GM23338 (cell line): ENCODE measurements around the gene AFF1.
"Not testable (repeated sequence)": the region's sequence is repeated elsewhere in the genome, so short reads cannot be mapped to it uniquely, and the experiment has no call there.

Source experiments
- EZH2 ChIP-seq: fragments of 200-600 bp; sonication (generic); IDR thresholded peaks from one replicate; pipeline ENCODE4 v1.8.0; 2017; ENCODE audit warnings: antibody characterized with exemption, mild to moderate bottlenecking, low read depth; ENCODE audit not compliant: unreplicated experiment
- POLR2AphosphoS5 ChIP-seq: IDR thresholded peaks from 2 replicates; pipeline ENCODE4 v1.6.1; 2016; ENCODE audit warnings: antibody characterized with exemption, low read depth
- TF ChIP-seq, protein P1 (sequence below), 2 experiments: fragments of 200-600 bp in 1 of 2; sonication (generic) in 1 of 2; conservative IDR thresholded peaks; 2 replicates each; pipeline versions ENCODE4 v1.5.1 to v1.6.1; 2016 to 2017; ENCODE audit warnings: antibody characterized with exemption in 2 of 2, low read depth in 2 of 2, mild to moderate bottlenecking in 2 of 2, moderate library complexity in 1 of 2
- TF ChIP-seq, protein P2 (sequence below): fragments of 250-450 bp; sonication (Bioruptor Pico); IDR thresholded peaks from 2 replicates; pipeline ENCODE4 v1.5.0; 2020; ENCODE audit warnings: mild to moderate bottlenecking, moderate library complexity

DNA sequence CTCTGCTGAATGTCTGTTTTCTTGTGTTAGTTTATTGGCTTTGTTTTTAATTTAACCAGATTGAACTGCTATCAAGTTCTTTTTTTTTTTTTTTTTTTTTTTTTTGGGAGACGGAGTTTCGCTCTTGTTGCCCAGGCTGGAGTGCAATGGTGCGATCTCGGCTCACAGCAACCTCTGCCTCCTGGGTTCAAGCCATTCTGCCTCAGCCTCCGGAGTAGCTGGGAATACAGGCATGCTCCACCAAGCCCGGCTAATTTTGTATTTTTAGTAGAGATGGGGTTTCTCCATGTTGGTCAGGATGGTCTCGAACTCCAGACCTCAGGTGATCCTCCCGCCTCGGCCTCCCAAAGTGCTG is 78.1 kb downstream of the AFF1 start:
- TF ChIP-seq EZH2, POLR2AphosphoS5: not testable (repeated sequence)
- TF ChIP-seq, protein P1, sequence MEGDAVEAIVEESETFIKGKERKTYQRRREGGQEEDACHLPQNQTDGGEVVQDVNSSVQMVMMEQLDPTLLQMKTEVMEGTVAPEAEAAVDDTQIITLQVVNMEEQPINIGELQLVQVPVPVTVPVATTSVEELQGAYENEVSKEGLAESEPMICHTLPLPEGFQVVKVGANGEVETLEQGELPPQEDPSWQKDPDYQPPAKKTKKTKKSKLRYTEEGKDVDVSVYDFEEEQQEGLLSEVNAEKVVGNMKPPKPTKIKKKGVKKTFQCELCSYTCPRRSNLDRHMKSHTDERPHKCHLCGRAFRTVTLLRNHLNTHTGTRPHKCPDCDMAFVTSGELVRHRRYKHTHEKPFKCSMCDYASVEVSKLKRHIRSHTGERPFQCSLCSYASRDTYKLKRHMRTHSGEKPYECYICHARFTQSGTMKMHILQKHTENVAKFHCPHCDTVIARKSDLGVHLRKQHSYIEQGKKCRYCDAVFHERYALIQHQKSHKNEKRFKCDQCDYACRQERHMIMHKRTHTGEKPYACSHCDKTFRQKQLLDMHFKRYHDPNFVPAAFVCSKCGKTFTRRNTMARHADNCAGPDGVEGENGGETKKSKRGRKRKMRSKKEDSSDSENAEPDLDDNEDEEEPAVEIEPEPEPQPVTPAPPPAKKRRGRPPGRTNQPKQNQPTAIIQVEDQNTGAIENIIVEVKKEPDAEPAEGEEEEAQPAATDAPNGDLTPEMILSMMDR (conservative IDR thresholded peaks at IDR 0.05; ENCODE audit: low read depth in 2 of 2): not testable (repeated sequence)
- TF ChIP-seq, protein P2, sequence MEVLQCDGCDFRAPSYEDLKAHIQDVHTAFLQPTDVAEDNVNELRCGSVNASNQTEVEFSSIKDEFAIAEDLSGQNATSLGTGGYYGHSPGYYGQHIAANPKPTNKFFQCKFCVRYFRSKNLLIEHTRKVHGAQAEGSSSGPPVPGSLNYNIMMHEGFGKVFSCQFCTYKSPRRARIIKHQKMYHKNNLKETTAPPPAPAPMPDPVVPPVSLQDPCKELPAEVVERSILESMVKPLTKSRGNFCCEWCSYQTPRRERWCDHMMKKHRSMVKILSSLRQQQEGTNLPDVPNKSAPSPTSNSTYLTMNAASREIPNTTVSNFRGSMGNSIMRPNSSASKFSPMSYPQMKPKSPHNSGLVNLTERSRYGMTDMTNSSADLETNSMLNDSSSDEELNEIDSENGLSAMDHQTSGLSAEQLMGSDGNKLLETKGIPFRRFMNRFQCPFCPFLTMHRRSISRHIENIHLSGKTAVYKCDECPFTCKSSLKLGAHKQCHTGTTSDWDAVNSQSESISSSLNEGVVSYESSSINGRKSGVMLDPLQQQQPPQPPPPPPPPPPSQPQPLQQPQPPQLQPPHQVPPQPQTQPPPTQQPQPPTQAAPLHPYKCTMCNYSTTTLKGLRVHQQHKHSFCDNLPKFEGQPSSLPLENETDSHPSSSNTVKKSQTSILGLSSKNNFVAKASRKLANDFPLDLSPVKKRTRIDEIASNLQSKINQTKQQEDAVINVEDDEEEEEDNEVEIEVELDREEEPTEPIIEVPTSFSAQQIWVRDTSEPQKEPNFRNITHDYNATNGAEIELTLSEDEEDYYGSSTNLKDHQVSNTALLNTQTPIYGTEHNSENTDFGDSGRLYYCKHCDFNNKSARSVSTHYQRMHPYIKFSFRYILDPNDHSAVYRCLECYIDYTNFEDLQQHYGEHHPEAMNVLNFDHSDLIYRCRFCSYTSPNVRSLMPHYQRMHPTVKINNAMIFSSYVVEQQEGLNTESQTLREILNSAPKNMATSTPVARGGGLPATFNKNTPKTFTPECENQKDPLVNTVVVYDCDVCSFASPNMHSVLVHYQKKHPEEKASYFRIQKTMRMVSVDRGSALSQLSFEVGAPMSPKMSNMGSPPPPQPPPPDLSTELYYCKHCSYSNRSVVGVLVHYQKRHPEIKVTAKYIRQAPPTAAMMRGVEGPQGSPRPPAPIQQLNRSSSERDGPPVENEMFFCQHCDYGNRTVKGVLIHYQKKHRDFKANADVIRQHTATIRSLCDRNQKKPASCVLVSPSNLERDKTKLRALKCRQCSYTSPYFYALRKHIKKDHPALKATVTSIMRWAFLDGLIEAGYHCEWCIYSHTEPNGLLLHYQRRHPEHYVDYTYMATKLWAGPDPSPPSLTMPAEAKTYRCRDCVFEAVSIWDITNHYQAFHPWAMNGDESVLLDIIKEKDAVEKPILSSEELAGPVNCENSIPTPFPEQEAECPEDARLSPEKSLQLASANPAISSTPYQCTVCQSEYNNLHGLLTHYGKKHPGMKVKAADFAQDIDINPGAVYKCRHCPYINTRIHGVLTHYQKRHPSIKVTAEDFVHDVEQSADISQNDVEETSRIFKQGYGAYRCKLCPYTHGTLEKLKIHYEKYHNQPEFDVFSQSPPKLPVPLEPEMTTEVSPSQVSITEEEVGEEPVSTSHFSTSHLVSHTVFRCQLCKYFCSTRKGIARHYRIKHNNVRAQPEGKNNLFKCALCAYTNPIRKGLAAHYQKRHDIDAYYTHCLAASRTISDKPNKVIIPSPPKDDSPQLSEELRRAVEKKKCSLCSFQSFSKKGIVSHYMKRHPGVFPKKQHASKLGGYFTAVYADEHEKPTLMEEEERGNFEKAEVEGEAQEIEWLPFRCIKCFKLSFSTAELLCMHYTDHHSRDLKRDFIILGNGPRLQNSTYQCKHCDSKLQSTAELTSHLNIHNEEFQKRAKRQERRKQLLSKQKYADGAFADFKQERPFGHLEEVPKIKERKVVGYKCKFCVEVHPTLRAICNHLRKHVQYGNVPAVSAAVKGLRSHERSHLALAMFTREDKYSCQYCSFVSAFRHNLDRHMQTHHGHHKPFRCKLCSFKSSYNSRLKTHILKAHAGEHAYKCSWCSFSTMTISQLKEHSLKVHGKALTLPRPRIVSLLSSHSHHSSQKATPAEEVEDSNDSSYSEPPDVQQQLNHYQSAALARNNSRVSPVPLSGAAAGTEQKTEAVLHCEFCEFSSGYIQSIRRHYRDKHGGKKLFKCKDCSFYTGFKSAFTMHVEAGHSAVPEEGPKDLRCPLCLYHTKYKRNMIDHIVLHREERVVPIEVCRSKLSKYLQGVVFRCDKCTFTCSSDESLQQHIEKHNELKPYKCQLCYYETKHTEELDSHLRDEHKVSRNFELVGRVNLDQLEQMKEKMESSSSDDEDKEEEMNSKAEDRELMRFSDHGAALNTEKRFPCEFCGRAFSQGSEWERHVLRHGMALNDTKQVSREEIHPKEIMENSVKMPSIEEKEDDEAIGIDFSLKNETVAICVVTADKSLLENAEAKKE (CRISPR knock-in tag): not testable (repeated sequence)
